ENCODE data around the gene DBP.

- TF ChIP-seq YY1 (IDR thresholded peaks at IDR 0.05; ENCODE audit: insufficient read depth, insufficient read length), result no peak
- TF ChIP-seq ZNF274 (IDR thresholded peaks at IDR 0.05; ENCODE audit: low read depth, low read length), result no peak
- no peak for TF ChIP-seq SUZ12 (IDR thresholded peaks at IDR 0.05; ENCODE audit: extremely low read depth, insufficient read depth, insufficient read length)
Measured at GRCh38 chr19:48634036-48634342, 3.2 kb downstream of the DBP start.

All from NT2/D1 (cell line).